B cell (primary cell): ENCODE data around the gene HOXA9. TPM values are rescaled to one million over a fixed set of nuclear protein-coding genes. Genes with fewer than 3 reads are reported as not detected.

Experiments
- ATAC-seq: fragments of 200-7000 bp; cut with Tn5 transposase; one replicate; pipeline ENCODE4 v1.10.0; 2021; ENCODE audit warnings: low read depth, mild to moderate bottlenecking, moderate number of reproducible peaks, moderate library complexity
- CTCF ChIA-PET: fragments of 350-600 bp; sonication (Branson Sonifier 250); formaldehyde crosslinking; loops from one replicate; lab custom pipeline; 2021; ENCODE audit warnings: antibody characterized with exemption, inconsistent platforms; lab: Charles Lee
- POLR2A ChIA-PET: fragments of 350-600 bp; sonication (Branson Sonifier 250); formaldehyde crosslinking; loops from one replicate; lab custom pipeline; 2021; ENCODE audit warnings: antibody characterized with exemption; lab: Charles Lee
- DNase-seq: peaks from one replicate; pipeline ENCODE4 v3.0.0; 2013
- H2AFZ ChIP-seq: 2 replicates; pipeline ENCODE4 v1.6.1; 2012; ENCODE audit warnings: mild to moderate bottlenecking, low read depth, low read length; ENCODE audit not compliant: insufficient read depth, poor library complexity, severe bottlenecking
- H3K27ac ChIP-seq, 2 donors: 1 replicate in 1 of 2; 2 replicates in 1 of 2; pipeline ENCODE4 v1.5.1; 2012 to 2013; ENCODE audit warnings: low read length in 2 of 2, mild to moderate bottlenecking in 2 of 2, moderate library complexity in 1 of 2
- H3K27me3 ChIP-seq, 4 experiments: fragments of 200-600 bp in 1 of 4; sonication (generic) in 1 of 4; replicated peaks in 1 of 4; 1 replicate in 2 of 4; 2 replicates in 2 of 4; pipeline versions ENCODE4 v1.6.1 to v1.7.0; 2013 to 2016; ENCODE audit warnings: low read length in 3 of 4, mild to moderate bottlenecking in 2 of 4, mixed read lengths in 1 of 4, moderate library complexity in 1 of 4; ENCODE audit not compliant: insufficient read depth in 4 of 4, control insufficient read depth in 3 of 4; ENCODE audit errors: control extremely low read depth in 1 of 4
- H3K36me3 ChIP-seq, 2 experiments: replicated peaks in 1 of 2; 1 replicate in 1 of 2; 2 replicates in 1 of 2; pipeline versions ENCODE4 v1.6.1 to v1.7.1; 2013; ENCODE audit warnings: low read length in 1 of 2; ENCODE audit not compliant: insufficient read depth in 2 of 2, control insufficient read depth in 1 of 2; ENCODE audit errors: control extremely low read depth in 1 of 2, extremely low read depth in 1 of 2
- H3K4me1 ChIP-seq, 2 donors: fragments of 200-600 bp in 1 of 2; sonication (generic) in 1 of 2; 1 replicate in 1 of 2; 2 replicates in 1 of 2; pipeline versions ENCODE4 v1.5.1 to v1.6.1; 2013 to 2017; ENCODE audit warnings: low read length in 2 of 2; ENCODE audit not compliant: control insufficient read depth in 2 of 2, insufficient read depth in 2 of 2
- H3K4me2 ChIP-seq: replicated peaks from 2 replicates; pipeline ENCODE3; 2012; ENCODE audit warnings: mild to moderate bottlenecking, low read depth, low read length; ENCODE audit not compliant: poor library complexity, severe bottlenecking
- H3K4me3 ChIP-seq, 5 experiments: fragments of 200-600 bp in 1 of 5; sonication (generic) in 1 of 5; 1 replicate in 3 of 5; 2 replicates in 2 of 5; pipeline versions ENCODE4 v1.5.1 to v1.7.0; 2011 to 2016; ENCODE audit warnings: low read length in 4 of 5, mild to moderate bottlenecking in 4 of 5, low read depth in 2 of 5, control low read depth in 1 of 5, moderate library complexity in 1 of 5; ENCODE audit not compliant: insufficient read depth in 1 of 5; ENCODE audit errors: control extremely low read depth in 1 of 5, extremely low read depth in 1 of 5
- H3K79me2 ChIP-seq: fragments of 200-600 bp; sonication (generic); one replicate; pipeline ENCODE4 v1.6.0; 2016; ENCODE audit warnings: low read length; ENCODE audit not compliant: control insufficient read depth, insufficient read depth
- H3K9ac ChIP-seq: fragments of 200-600 bp; sonication (generic); 2 replicates; pipeline ENCODE4 v1.6.1; 2017; ENCODE audit warnings: mild to moderate bottlenecking, low read length, moderate library complexity
- H3K9me3 ChIP-seq, 3 donors: one replicate each; pipeline versions ENCODE4 v1.6.1 to v1.7.1; 2013; ENCODE audit warnings: low read length in 2 of 3; ENCODE audit not compliant: control insufficient read depth in 2 of 3, insufficient read depth in 1 of 3; ENCODE audit errors: control extremely low read depth in 1 of 3
- H4K20me1 ChIP-seq: 2 replicates; pipeline ENCODE4 v1.6.0; 2012; ENCODE audit warnings: mild to moderate bottlenecking, low read length; ENCODE audit not compliant: insufficient read depth, control insufficient read depth, poor library complexity, severe bottlenecking
- H3K27ac Mint-ChIP-seq: one replicate; pipeline ENCODE4 v1.8.0; 2021; ENCODE audit warnings: mixed read lengths
- H3K27me3 Mint-ChIP-seq: one replicate; pipeline ENCODE4 v1.8.0; 2021; ENCODE audit warnings: mixed read lengths
- H3K4me1 Mint-ChIP-seq: one replicate; pipeline ENCODE4 v1.8.0; 2021; ENCODE audit warnings: mixed read lengths
- H3K4me3 Mint-ChIP-seq: one replicate; pipeline ENCODE4 v1.8.0; 2021; ENCODE audit warnings: mixed read lengths
- H3K9me3 Mint-ChIP-seq: one replicate; pipeline ENCODE4 v1.8.0; 2022; ENCODE audit warnings: mixed read lengths; ENCODE audit not compliant: insufficient read depth
- CTCF ChIP-seq: fragments of 200-600 bp; IDR thresholded peaks from one replicate; pipeline ENCODE4 v1.8.0; 2022; ENCODE audit warnings: antibody characterized with exemption, mild to moderate bottlenecking
- EZH2 ChIP-seq: IDR thresholded peaks from 2 replicates; pipeline ENCODE4 v1.6.1; 2012; ENCODE audit warnings: borderline replicate concordance, low read depth, mild to moderate bottlenecking, moderate library complexity, low read length; ENCODE audit not compliant: insufficient read depth, poor library complexity, severe bottlenecking
- whole genome bisulfite sequencing: methylation state at CpG from one replicate; pipeline ENCODE4 v1.1.5; 2013; ENCODE audit warnings: missing lambda C conversion rate; ENCODE audit not compliant: insufficient coverage; 5-methylcytosine and 5-hydroxymethylcytosine counted together
- intact Hi-C: fragments of 100-400 bp; cut with micrococcal nuclease; formaldehyde crosslinking; loops from one replicate; pipeline ENCODE4 v1.10.0; 2022
- polyA plus RNA-seq: library from polyadenylated mRNA; depleted of rRNA; stranded (reverse); fragments of >200 nt; gene quantifications from 2 replicates; pipeline ENCODE4 v1.2.3, GENCODE V29; 2012
- total RNA-seq, 2 donors: library from RNA; stranded (reverse); fragments of 120-200 nt in 1 of 2; gene quantifications; 1 replicate in 1 of 2; 2 replicates in 1 of 2; pipeline versions ENCODE4 v1.2.3 to v1.2.4, GENCODE V29; 2013 to 2022

The HOXA9 gene
- total and polyA plus RNA-seq, 2 donors (not counting 1 experiment from before 2014, with no cell fraction given), result 0.07 TPM; not detected in 1

GRCh38 chr7:27118580-27118979 is 46.8 kb downstream of the HOXA9 start:
- Histone ChIP-seq H2AFZ (no peak overlapping the region), H3K4me3 (no peak overlapping the region), H3K27ac (no peak overlapping the region), H4K20me1 (no peaks in the 10 kb centered on the region), H3K4me2 (no peak overlapping the region), H3K79me2 (no peaks in the 10 kb centered on the region), H3K27me3 (peaks cover 0 to 7% (median 0%) of the 10 kb centered on the region in 4 experiments), H3K9me3 (peaks cover 0 to 3% (median 0%) of the 10 kb centered on the region in 3 donors), H3K9ac (no peak overlapping the region), H3K36me3 (no peaks in the 10 kb centered on the region), H3K4me1 (no peaks in the 10 kb centered on the region)
- CTCF ChIA-PET, result interaction anchor here (1.0 kb wide), 1 partner anchor 32 kb away, joined by 3 read pairs; no protein-coding TSS in a partner anchor
- intact Hi-C loops, result no loop called here
- POLR2A ChIA-PET, result no interaction called here
- TF ChIP-seq CTCF, result no peak
- TF ChIP-seq EZH2, result no peak
- WGBS, result 93% methylated on average over 1 of the region's 3 CpGs
- H3K9me3 Mint-ChIP-seq, result no peaks in the 10 kb centered on the region
- no peaks in the 10 kb centered on the region for H3K4me1 Mint-ChIP-seq
- H3K4me3 Mint-ChIP-seq, result no peak overlapping the region
- DNase-seq (no peak), ATAC-seq (no peak)
- no peak overlapping the region for H3K27ac Mint-ChIP-seq
- peaks cover 10% of the 10 kb centered on the region for H3K27me3 Mint-ChIP-seq

GRCh38 chr7:27117887-27118491 is 47.3 kb downstream of the HOXA9 start:
- TF ChIP-seq EZH2 (no peak), CTCF (no peak)
- no peak overlapping the region for H3K4me3 ChIP-seq
- no peak overlapping the region for H3K27ac ChIP-seq
- H3K79me2 ChIP-seq, result no peaks in the 10 kb centered on the region
- no peak overlapping the region for H3K27ac Mint-ChIP-seq
- DNase-seq (no peak), ATAC-seq (no peak)
- CTCF ChIA-PET, result interaction anchor here (1.0 kb wide), 1 partner anchor 32 kb away, joined by 3 read pairs; no protein-coding TSS in a partner anchor
- no peaks in the 10 kb centered on the region for H3K4me1 Mint-ChIP-seq
- H3K36me3 ChIP-seq, result no peaks in the 10 kb centered on the region
- H3K9me3 ChIP-seq, result peaks cover 0 to 3% (median 0%) of the 10 kb centered on the region in 3 donors
- intact Hi-C loops, result no loop called here
- H3K9me3 Mint-ChIP-seq, result no peaks in the 10 kb centered on the region
- H2AFZ ChIP-seq, result no peak overlapping the region
- H4K20me1 ChIP-seq, result no peaks in the 10 kb centered on the region
- POLR2A ChIA-PET, result no interaction called here
- H3K4me3 Mint-ChIP-seq, result no peak overlapping the region
- no peak overlapping the region for H3K4me2 ChIP-seq
- H3K27me3 Mint-ChIP-seq, result peaks cover 10% of the 10 kb centered on the region
- 94% methylated on average over 11 of the region's 19 CpGs for WGBS
- no peaks in the 10 kb centered on the region for H3K4me1 ChIP-seq
- H3K9ac ChIP-seq, result no peak overlapping the region
- peaks cover 0 to 7% (median 0%) of the 10 kb centered on the region in 4 experiments for H3K27me3 ChIP-seq
